Smooth muscle cell (in vitro differentiated cells): ENCODE measurements around the gene PIK3IP1. TPM values are rescaled to one million over a fixed set of nuclear protein-coding genes. Genes with fewer than 3 reads are reported as not detected.

Experiments
- DNase-seq: peaks from one replicate; lab custom pipeline; 2025; ENCODE audit not compliant: unreplicated experiment; lab: John Stamatoyannopoulos, UW
- H2AFZ ChIP-seq: fragments of 200-600 bp; sonication (generic); 2 replicates; pipeline ENCODE4 v1.6.0; 2016; ENCODE audit warnings: antibody characterized with exemption, low read depth, mild to moderate bottlenecking
- H3F3A ChIP-seq: fragments of 200-600 bp; sonication (generic); 2 replicates; pipeline ENCODE4 v1.6.0; 2017; ENCODE audit warnings: antibody characterized with exemption, low read depth
- H3K27ac ChIP-seq: fragments of 200-600 bp; sonication (generic); 2 replicates; pipeline ENCODE4 v1.5.1; 2016; ENCODE audit warnings: low read depth, mild to moderate bottlenecking
- H3K27me3 ChIP-seq: fragments of 200-600 bp; sonication (generic); 2 replicates; pipeline ENCODE4 v1.6.1; 2016; ENCODE audit warnings: low read depth, mild to moderate bottlenecking
- H3K36me3 ChIP-seq: fragments of 200-600 bp; sonication (generic); 2 replicates; pipeline ENCODE4 v1.5.1; 2016; ENCODE audit warnings: low read depth
- H3K4me1 ChIP-seq: fragments of 200-600 bp; sonication (generic); 2 replicates; pipeline ENCODE4 v1.5.1; 2016; ENCODE audit warnings: low read depth
- H3K4me2 ChIP-seq: fragments of 200-600 bp; sonication (generic); 2 replicates; pipeline ENCODE4 v1.6.0; 2016; ENCODE audit warnings: mild to moderate bottlenecking
- H3K4me3 ChIP-seq: fragments of 200-600 bp; sonication (generic); 2 replicates; pipeline ENCODE4 v1.5.1; 2016; ENCODE audit warnings: mild to moderate bottlenecking
- H3K79me2 ChIP-seq: fragments of 200-600 bp; sonication (generic); 2 replicates; pipeline ENCODE4 v1.6.0; 2016; ENCODE audit warnings: low read depth, mild to moderate bottlenecking
- H3K9ac ChIP-seq: fragments of 200-600 bp; sonication (generic); 2 replicates; pipeline ENCODE4 v1.6.0; 2016; ENCODE audit warnings: low read depth
- H3K9me3 ChIP-seq: fragments of 200-600 bp; sonication (generic); replicated peaks from 2 replicates; pipeline ENCODE4 v1.5.1; 2016; ENCODE audit warnings: low read depth
- H4K20me1 ChIP-seq: fragments of 200-600 bp; sonication (generic); 2 replicates; pipeline ENCODE4 v1.6.0; 2016; ENCODE audit warnings: low read depth
- WGBS: methylation state at CpG from one replicate; pipeline ENCODE4 v1.1.7; 2016; ENCODE audit warnings: low lambda C conversion rate; 5-methylcytosine and 5-hydroxymethylcytosine counted together
- polyA plus RNA-seq: library from polyadenylated mRNA; unstranded; fragments of >200 nt; fragmentation: Nextera tagmentation; extraction: Ambion mirVana; gene quantifications from 2 replicates; pipeline ENCODE4 v1.2.1, GENCODE V29; 2016
- total RNA-seq: library from RNA; depleted of rRNA; stranded (reverse); fragments of >200 nt; gene quantifications from 2 replicates; pipeline ENCODE4 v1.2.3, GENCODE V29; 2014
- TF ChIP-seq, protein P1 (sequence below): fragments of 200-600 bp; sonication (generic); IDR thresholded peaks from 2 replicates; pipeline ENCODE4 v1.5.1; 2017; ENCODE audit warnings: borderline replicate concordance, mild to moderate bottlenecking, antibody characterized with exemption; ENCODE audit not compliant: insufficient read depth, poor library complexity, severe bottlenecking

Gene PIK3IP1, protein sequence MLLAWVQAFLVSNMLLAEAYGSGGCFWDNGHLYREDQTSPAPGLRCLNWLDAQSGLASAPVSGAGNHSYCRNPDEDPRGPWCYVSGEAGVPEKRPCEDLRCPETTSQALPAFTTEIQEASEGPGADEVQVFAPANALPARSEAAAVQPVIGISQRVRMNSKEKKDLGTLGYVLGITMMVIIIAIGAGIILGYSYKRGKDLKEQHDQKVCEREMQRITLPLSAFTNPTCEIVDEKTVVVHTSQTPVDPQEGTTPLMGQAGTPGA
- total RNA-seq (12.6 and 16.9 TPM in 2 replicates), polyA plus RNA-seq (20.2 and 26.3 TPM in 2 replicates)

DNA sequence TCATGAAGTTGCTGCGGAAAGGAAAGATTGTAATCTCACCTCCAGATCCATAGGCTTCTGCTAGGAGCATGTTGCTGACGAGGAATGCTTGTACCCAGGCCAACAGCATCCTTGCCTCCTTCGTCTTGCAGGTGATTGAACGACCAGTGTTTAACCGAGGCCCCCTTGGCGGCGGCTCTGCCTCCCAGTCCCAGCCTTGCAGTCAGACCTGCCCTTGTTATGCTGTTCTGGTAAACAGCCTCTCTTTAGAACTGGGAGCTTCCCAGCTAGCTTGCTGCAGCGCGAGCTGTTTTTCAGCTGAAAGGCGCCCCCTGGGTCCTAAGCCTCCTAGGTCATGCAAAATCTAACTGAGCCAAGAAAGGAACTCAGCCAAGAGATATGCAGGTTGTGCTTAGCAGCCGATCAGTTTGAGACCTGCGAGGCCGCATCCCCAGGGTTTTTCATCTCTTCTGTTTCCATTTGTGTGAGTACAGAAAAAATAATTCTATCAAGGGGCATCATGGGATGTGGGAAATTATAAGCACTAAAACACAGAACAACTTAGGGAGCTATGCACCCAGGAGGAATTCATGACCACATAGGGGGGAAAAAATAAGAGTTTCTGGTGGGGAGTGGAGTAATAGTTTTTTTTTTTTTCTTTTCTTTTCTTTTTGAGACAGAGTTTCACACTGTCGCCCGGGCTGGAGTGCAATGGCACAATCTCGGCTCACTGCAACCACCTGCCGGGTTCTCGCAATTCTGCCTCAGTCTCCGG lies at the start of gene PIK3IP1:
Gene PIK3IP1, minus strand, starts transcription at position 253 of the 754 bp plus-strand sequence. Its CDS starts 144 bp downstream, at position 109.
- peaks cover 3% of the 10 kb centered on the region for H3K4me1 ChIP-seq
- no peaks in the 10 kb centered on the region for H3K79me2 ChIP-seq
- H3K9ac ChIP-seq: peak within 1 kb of the TSS; percentile 80
- H3K27ac ChIP-seq: peak within 1 kb of the TSS; percentile 79
- H3K36me3 ChIP-seq: no peaks in the 10 kb centered on the region
- no peaks in the 10 kb centered on the region for H3F3A ChIP-seq
- H3K27me3 ChIP-seq: no peaks in the 10 kb centered on the region
- H4K20me1 ChIP-seq: no peaks in the 10 kb centered on the region
- TF ChIP-seq, protein P1, sequence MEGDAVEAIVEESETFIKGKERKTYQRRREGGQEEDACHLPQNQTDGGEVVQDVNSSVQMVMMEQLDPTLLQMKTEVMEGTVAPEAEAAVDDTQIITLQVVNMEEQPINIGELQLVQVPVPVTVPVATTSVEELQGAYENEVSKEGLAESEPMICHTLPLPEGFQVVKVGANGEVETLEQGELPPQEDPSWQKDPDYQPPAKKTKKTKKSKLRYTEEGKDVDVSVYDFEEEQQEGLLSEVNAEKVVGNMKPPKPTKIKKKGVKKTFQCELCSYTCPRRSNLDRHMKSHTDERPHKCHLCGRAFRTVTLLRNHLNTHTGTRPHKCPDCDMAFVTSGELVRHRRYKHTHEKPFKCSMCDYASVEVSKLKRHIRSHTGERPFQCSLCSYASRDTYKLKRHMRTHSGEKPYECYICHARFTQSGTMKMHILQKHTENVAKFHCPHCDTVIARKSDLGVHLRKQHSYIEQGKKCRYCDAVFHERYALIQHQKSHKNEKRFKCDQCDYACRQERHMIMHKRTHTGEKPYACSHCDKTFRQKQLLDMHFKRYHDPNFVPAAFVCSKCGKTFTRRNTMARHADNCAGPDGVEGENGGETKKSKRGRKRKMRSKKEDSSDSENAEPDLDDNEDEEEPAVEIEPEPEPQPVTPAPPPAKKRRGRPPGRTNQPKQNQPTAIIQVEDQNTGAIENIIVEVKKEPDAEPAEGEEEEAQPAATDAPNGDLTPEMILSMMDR: peak; percentile 25
- H3K4me2 ChIP-seq: peak within 1 kb of the TSS; percentile 88
- peak within 1 kb of the TSS; percentile 55 for H3K4me3 ChIP-seq
- peak; percentile 32 for DNase-seq
- H3K9me3 ChIP-seq: no peaks in the 10 kb centered on the region
- H2AFZ ChIP-seq: peak within 1 kb of the TSS; percentile 55
- WGBS: 27% methylated on average over 19 of the region's 19 CpGs

DNA sequence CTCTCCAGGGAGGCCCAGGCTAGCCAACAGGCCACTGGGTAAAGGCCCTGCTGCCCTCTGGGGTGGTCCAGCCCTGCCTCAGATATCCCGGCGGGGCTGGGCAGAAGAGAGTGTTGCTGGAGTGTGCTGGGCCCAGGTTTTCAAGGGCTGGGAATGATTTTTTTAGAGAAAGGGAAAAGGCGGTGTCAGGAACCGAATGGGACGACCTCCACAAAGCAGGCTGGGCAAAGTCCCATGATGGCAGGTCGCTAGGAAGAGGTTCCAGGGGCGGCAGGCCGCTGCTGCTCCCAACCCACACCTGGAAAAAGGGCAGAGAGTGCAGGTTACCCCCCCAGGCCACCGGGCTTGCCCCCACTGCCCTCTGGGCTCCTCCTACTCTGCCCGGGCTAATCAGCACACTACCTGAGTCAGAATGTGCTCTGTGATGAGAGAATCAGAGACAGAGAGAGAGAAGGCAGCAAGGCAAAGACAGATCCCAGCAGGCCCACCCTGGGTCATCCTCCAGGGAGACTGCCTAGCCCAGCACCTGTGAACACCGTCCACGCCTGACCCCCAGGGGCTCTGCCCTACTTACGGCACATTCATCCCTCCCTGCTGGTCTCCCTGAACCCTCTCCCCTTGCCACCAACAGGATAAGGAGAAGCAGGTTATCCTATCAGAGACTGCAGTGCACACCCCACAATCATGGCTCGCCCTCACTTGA lies 49.2 kb upstream of the PIK3IP1 start:
- Histone ChIP-seq H3K27me3 (no peaks in the 10 kb centered on the region), H3K9me3 (no peaks in the 10 kb centered on the region), H3K79me2 (peaks cover 19% of the 10 kb centered on the region), H2AFZ (no peak overlapping the region), H3F3A (no peaks in the 10 kb centered on the region), H3K4me3 (no peak overlapping the region), H3K4me1 (peaks cover 39% of the 10 kb centered on the region), H4K20me1 (peaks cover 90% of the 10 kb centered on the region), H3K27ac (no peak overlapping the region), H3K9ac (no peak overlapping the region), H3K4me2 (no peak overlapping the region), H3K36me3 (no peaks in the 10 kb centered on the region)
- TF ChIP-seq, protein P1: no peak
- WGBS: 90% methylated on average over 14 of the region's 14 CpGs
- DNase-seq: no peak

DNA sequence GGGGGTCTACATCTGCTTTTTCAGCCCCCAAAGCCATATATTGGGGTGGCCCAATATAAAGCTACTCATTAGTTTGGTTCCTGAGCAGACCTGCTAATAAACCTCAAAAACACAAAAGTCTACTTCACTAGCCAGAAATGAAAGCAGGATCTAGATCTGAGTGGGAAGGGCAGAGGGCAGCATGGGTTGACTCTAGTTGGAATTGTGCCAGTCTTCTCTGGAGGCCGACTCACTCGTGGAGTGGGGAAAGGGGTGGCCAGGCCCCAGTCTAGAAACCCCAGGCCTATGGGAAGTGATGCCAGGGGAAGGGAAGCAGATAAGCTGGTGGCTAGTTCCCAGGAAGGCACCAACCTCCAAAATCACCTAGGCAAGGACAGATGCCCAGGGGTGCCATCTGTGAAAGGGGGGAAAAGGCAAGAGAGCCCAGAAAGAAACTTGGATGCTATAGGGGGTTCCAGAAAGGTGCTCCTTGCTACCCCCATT lies 48.5 kb upstream of the PIK3IP1 start:
- peaks cover 97% of the 10 kb centered on the region for H4K20me1 ChIP-seq

More for the DNA sequence above, 48.5 kb upstream of the PIK3IP1 start:
- H3K9me3 ChIP-seq: no peaks in the 10 kb centered on the region
- H3K4me3 ChIP-seq: no peak overlapping the region
- no peak overlapping the region for H3K9ac ChIP-seq
- peaks cover 39% of the 10 kb centered on the region for H3K4me1 ChIP-seq
- WGBS: 68% methylated on average over 2 of the region's 2 CpGs
- H3K79me2 ChIP-seq: peaks cover 26% of the 10 kb centered on the region
- no peaks in the 10 kb centered on the region for H3K36me3 ChIP-seq
- H3K27me3 ChIP-seq: no peaks in the 10 kb centered on the region
- no peaks in the 10 kb centered on the region for H3F3A ChIP-seq
- H3K4me2 ChIP-seq: no peak overlapping the region
- TF ChIP-seq, protein P1: no peak
- no peak overlapping the region for H3K27ac ChIP-seq
- H2AFZ ChIP-seq: no peak overlapping the region
- DNase-seq: no peak
